Stimulated activated naive CD4-positive, alpha-beta T cell treated with Interleukin-2 at 50 U/mL for 16 hours (primary cell): Measurements from ENCODE around the gene SORCS2.

Experiments
- DNase-seq: peaks from one replicate; lab custom pipeline; 2025; lab: John Stamatoyannopoulos, UW

SORCS2 gene

DNA sequence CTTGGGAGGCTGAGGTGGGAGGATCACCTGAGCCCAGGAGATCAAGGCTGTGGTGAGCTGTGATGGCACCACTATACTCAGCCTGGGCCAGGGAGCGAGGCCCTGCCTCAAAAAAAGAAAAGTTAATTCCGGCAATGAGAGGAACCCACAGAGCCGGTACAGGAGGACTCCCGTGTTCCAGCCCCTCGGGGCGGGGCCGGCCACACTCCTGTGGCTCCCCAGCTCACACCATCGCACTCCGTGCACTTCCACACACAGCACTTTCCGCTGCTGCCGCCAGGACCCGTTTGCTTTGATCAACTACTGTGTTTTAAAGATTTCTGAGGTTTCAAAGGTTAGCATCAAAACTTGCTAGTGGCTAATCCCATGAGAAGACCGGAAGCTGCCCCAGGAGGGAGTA lies 575.6 kb downstream of the SORCS2 start:
- no peak for DNase-seq

- no peak for DNase-seq
Measured at GRCh38 chr4:7768736-7769135, 576.4 kb downstream of the SORCS2 start.

GRCh38 chr4:7769396-7770223 lies 577.3 kb downstream of the SORCS2 start:
- no peak for DNase-seq

DNA sequence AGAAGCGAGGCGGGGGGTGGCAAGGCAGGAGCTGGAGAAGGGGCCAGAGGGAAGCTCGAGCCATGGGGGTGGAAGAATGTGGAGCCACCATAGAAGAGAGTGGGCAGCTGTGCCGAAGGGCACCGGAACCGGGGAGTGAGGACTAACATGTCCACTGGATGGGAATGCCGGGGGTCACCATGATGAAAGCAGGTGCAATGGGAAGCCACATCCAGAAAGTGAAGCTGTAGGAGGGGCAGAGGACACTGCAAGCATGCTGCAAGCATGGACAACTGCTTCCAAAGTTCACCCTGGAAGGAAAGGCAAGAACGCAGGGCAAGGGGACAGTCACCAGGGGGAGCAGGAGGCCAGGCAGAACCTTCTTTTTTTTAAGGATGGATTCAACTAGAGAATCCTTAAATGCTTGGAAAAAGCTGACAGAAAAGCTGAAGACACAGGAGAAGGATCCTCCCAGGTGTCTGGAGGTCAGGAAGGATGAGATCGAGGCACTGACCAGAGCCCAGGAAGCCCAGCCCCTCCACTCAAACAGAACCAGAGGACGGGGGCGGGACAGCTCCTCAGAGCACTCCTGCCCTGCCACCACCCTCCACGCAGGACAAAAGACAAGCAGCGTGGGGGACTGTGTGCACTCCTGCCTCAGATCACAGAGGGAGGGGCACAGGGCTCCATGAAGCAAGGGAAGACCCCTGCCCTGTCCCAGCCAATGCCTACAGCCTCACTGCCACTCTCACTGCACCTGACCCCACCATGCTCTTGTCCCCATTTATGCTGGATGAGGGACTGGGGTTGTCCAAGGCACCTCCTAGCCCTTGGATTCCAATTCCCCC lies 578.1 kb downstream of the SORCS2 start:
- no peak for DNase-seq

GRCh38 chr4:7771056-7771455 lies 578.7 kb downstream of the SORCS2 start:
- peak; percentile 32 for DNase-seq

GRCh38 chr4:7771541-7772507 lies 579.5 kb downstream of the SORCS2 start:
- no peak for DNase-seq

DNA sequence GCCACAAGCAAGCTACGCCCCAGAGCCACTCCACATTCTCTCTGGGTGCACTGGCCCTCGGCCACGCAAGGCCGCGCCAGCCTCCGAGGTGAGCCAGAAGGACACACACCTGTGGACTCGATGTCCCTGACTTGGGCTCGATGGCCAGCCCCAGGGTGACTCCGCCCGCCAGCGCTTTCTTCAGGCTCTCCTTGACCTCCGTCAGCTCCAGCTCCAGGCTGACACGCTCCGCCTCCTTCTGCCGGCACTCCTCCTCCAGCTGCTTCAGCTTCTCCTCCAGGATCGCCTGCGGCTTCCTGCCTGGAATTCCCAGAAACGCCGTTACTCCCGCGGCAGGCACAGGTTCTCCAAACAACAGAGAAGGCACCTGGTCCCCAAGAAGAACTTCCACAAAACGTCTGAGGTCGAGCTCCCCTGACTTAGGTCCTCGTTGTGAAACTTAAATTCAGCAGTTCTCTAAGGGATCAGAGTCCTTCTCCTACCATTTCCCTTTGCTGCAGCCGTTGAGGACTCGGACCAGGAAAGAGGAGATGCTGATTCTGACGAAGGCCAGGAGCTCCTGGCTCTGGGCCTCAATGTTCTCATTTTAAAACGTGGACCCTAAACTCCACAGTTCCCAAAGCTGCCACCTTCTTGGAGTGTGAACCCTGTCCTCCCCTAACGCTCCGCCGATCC lies 580.5 kb downstream of the SORCS2 start:
- DNase-seq: no peak

GRCh38 chr4:7773401-7774180 lies 581.3 kb downstream of the SORCS2 start:
- DNase-seq: no peak

DNA sequence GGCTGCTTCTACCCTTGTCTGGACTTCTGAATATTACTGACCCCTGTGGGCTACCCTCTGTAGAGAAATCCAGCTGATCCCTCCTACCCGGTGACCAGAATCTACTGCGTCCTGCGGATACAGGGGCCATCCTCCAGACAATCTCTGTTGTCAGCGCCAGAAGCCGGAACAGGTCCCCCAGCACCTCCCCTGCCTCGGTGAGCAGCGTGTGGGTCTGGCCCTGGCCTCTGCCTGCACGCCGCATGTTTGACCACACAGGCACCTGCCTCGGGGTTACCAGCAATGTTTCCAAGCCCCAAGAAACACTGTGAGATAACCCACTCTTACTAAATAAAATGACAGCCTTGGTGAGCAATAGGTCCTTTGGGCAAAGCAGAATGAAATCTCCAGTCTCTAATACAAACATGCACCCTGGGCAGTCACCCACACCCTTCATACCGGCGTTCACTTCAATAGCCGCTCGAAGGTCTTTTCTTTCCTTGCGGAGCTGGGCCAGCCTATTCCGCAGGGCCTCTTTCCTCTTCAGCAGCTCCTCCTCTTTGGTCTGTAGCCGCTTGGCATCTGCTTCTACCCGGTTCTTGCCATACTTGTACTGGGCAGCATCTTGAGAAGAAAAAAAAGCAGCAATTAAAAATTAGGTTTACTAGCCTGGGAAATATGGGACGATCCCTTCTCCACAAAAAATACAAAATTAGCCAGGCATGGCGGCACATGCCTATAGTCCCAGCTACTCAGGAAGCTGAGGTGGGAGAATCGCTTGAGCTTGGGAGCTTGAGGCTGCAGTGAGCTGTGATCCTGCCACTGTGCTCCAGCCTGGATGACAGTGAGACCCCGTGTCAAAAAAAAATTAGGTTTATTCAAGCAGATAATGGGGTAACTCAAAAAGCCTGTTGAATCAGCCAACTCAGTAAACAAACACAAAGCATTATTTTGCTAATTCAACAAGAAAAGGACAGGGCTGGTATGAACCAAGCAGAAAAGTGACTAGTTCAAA lies 582.3 kb downstream of the SORCS2 start:
- no peak for DNase-seq

GRCh38 chr4:7775396-7775795 lies 583.1 kb downstream of the SORCS2 start:
- no peak for DNase-seq

DNA sequence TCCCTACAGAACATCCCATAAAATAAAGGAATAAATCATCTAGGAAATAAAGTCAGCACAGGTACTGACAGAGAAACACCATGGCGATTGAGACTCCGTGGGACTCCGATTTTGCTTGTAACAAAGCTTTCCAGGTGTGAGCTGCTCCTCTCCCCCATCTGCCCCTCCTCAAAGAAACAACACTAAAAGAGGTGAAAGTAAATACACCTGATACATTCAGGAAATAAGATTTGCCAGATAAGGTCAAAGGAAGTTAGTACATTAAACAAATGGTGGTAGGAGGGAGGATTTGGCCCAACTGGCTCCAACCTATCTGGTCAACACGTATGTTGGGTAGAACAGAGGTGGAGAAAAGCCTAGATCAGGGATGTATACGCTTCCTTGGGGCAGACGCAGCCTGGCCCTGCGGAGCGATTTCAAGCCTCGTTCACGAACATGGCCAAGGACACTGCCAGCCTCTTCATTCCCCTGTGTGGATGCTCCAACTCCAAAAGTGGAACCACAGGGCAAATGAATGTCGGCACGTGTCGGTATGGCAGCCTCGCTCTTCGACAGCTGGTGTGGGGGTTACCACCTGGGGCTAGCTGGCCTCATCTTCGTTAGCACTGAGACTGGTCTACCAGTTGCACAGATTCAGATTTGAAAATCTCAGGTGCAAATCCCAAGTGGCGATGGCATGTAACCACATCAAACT lies 584.8 kb downstream of the SORCS2 start:
- DNase-seq: no peak

GRCh38 chr4:7777871-7778509 lies 585.7 kb downstream of the SORCS2 start:
- no peak for DNase-seq

DNA sequence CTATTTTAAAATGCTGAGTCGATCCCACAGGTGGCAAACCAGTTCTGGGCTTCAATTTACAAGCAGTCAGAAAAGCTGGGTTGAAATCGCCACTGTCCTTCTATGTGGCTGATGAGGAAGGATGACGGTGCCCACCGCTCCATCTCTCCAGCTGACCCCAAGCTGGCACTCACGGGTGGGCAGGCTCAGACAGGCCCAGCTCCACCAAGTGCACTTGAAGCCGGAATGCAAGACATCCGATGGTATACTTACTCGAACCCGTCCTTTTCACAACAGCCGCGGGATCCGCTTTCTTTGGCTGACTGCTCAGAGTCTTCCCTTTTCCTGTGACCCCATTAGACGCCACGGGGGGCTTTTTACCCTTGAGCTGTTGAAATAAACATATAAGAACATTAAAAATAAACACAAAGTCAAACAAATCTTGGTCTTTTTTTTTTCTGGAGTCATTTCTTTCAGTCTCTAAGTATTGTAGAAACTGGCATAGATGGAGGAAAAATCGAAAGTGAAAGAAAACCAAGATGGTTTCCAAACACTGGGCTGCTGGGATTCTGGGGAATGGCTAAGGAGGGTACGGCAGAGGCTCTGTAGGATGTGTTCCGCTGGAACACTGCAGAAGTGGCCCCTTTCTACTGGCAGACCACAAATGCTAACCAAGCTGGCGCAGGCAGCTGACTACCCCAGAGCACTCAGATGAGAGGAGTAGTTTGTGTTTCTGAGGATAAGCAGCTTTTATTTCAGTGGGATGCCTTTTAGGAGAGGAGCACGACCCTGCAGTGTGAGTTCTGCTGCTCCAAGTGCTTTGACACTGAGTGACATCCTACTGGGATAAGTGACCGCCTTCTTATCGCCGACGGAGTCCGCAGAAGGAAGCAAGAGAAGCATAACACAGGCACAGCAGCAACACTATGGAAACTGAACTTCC lies 586.4 kb downstream of the SORCS2 start:
- DNase-seq: no peak

DNA sequence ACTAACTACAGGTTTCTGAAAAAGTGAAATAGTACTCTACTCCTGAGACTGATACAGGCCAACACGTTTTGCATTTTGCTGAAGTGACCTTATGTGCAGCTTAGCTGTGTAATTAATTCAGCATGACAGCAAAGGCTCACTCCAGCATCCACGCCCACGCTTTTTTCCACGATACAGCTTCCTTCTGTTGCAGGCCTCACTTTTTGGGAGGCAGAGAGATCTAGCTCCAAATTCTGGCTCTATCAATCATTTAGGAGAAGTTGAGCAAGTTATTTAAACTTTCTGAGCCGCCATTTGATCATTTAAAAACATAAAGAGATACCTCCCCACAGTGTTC lies 587.1 kb downstream of the SORCS2 start:
- DNase-seq: no peak

DNA sequence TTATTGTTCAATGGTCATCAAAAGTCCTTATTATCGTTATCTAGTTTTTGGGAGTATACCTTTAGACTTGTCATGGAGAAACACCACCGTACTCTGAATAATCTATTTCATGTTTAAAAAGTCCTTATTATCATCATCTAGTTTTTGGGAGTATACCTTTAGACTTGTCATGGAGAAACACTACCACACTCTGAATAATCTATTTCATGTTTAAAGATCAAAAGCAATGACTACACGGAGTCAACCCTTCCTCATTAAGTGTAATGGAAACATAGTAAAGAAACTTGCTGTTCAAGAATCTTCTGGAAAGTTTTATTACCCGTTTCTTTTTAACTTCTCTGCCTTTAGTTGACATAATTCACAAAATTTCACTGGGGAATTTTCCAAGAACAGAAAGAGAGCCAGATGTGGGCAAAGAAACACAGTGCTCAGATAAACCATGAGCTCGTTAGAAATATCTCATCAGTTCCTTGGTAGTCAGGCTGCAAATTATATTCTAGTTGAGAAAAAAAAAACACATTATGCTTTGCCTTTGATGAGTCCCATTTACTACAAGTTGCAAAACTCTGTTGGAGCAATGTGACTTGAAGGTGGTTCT lies 588.5 kb downstream of the SORCS2 start:
- DNase-seq: no peak

DNA sequence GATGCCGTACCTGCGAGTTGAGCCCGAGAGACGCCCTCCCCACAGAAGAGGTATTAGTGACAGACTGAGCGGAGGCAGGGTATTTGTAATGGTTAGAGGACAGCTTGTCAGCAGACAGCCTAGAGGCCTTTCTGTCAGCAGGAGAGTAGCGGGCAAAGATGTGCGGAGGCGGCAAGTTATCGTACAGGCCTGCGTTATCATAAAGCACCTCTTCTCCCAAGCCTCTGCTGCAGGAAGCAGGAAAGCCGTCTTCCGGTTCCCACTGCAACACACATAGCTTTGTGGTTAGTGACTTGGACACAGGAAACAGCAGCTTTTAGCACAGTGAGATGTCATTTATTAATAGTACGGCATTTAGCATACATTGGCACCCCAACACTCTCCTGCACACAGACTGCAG lies 589.0 kb downstream of the SORCS2 start:
- no peak for DNase-seq

DNA sequence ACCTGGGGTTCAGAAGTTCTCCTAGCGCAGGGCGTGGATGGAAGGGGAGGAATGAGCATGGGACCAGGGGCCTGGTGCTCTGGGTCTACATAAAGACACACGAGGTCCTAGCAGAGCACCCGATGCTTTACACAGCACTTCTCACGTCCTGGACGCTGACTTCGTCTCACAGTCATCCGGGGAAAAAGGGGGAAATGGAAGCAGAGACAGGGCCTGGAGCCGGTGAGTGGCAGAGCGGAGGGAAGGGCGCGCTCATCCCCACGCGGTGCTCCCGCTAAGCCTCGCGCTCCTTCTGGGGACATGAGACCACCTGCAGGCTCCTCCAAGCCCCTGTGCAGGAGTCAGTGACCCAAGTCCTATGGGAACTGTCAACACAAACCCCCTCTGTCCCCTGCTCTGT lies 589.7 kb downstream of the SORCS2 start:
- no peak for DNase-seq
